ENCODE measurements around the gene CAT.

The CAT gene

GRCh38 chr11:34493468-34493867 lies 54.7 kb downstream of the CAT start:
- no peak for FAIRE-seq
- no peak for DNase-seq (ENCODE audit: insufficient read length, low spot score)

- FAIRE-seq (no peak), DNase-seq (ENCODE audit: insufficient read length, low spot score) (no peak)
Measured at GRCh38 chr11:34493926-34494595, 55.3 kb downstream of the CAT start.

GRCh38 chr11:34495239-34495723 lies 56.5 kb downstream of the CAT start:
- DNase-seq (ENCODE audit: insufficient read length, low spot score) (no peak), FAIRE-seq (no peak)

GRCh38 chr11:34495724-34496377 lies 57.1 kb downstream of the CAT start:
- DNase-seq (ENCODE audit: insufficient read length, low spot score): no peak
- no peak for FAIRE-seq

- DNase-seq (ENCODE audit: insufficient read length, low spot score) (no peak), FAIRE-seq (no peak)
Measured at GRCh38 chr11:34499719-34500500, 61.2 kb downstream of the CAT start.

- DNase-seq (ENCODE audit: insufficient read length, low spot score): no peak
Measured at GRCh38 chr11:34501500-34501899, 62.8 kb downstream of the CAT start.

GRCh38 chr11:34501949-34502348 lies 63.2 kb downstream of the CAT start:
- DNase-seq (ENCODE audit: insufficient read length, low spot score) (no peak), FAIRE-seq (no peak)

More at GRCh38 chr11:34501500-34501899, 62.8 kb downstream of the CAT start:
- FAIRE-seq: no peak

- FAIRE-seq: no peak
- no peak for DNase-seq (ENCODE audit: insufficient read length, low spot score)
Measured at GRCh38 chr11:34502949-34503348, 64.2 kb downstream of the CAT start.

GRCh38 chr11:34505874-34506273 lies 67.1 kb downstream of the CAT start:
- no peak for FAIRE-seq
- no peak for DNase-seq (ENCODE audit: insufficient read length, low spot score)

- DNase-seq (ENCODE audit: insufficient read length, low spot score) (no peak), FAIRE-seq (no peak)
Measured at GRCh38 chr11:34507156-34507555, 68.4 kb downstream of the CAT start.

- DNase-seq (ENCODE audit: insufficient read length, low spot score): no peak
- no peak for FAIRE-seq
Measured at GRCh38 chr11:34507610-34508009, 68.9 kb downstream of the CAT start.

GRCh38 chr11:34508524-34508923 lies 69.8 kb downstream of the CAT start:
- FAIRE-seq: no peak
- no peak for DNase-seq (ENCODE audit: insufficient read length, low spot score)

GRCh38 chr11:34509336-34509876 lies 70.7 kb downstream of the CAT start:
- FAIRE-seq (no peak), DNase-seq (ENCODE audit: insufficient read length, low spot score) (no peak)

GRCh38 chr11:34510218-34510617 lies 71.5 kb downstream of the CAT start:
- no peak for FAIRE-seq
- DNase-seq (ENCODE audit: insufficient read length, low spot score): no peak

GRCh38 chr11:34510673-34511072 lies 71.9 kb downstream of the CAT start:
- DNase-seq (ENCODE audit: insufficient read length, low spot score): no peak
- no peak for FAIRE-seq

- peak; percentile 83 for FAIRE-seq
- DNase-seq (ENCODE audit: insufficient read length, low spot score): peak; percentile 60
Measured at GRCh38 chr11:34512840-34513681, 74.3 kb downstream of the CAT start.

- DNase-seq (ENCODE audit: insufficient read length, low spot score) (no peak), FAIRE-seq (no peak)
Measured at GRCh38 chr11:34513682-34514449, 75.1 kb downstream of the CAT start, which contains the start of gene ELF5. TSS of gene ELF5 (minus strand) at chr11:34513794. CDS start at chr11:34505749, 8,045 bp downstream.

GRCh38 chr11:34514597-34514996 lies 75.9 kb downstream of the CAT start:
- FAIRE-seq: no peak
- no peak for DNase-seq (ENCODE audit: insufficient read length, low spot score)

- DNase-seq (ENCODE audit: insufficient read length, low spot score) (no peak), FAIRE-seq (no peak)
Measured at GRCh38 chr11:34516247-34517040, 77.7 kb downstream of the CAT start.

Data from GM19239 (cell line).